NCI-H226 (cell line): ENCODE measurements around the gene CPVL.

ENCODE experiments used
- DNase-seq: peaks from one replicate; pipeline ENCODE4 v3.0.0-alpha.2; 2015

The CPVL gene

GRCh38 chr7:28999895-29000716 is 146.2 kb downstream of the CPVL start:
- DNase-seq = no peak

- no peak for DNase-seq
These were observed 146.9 kb downstream of the CPVL start for GRCh38 chr7:28999427-28999826.

GRCh38 chr7:28998105-28998504 is 148.2 kb downstream of the CPVL start:
- no peak for DNase-seq

DNA sequence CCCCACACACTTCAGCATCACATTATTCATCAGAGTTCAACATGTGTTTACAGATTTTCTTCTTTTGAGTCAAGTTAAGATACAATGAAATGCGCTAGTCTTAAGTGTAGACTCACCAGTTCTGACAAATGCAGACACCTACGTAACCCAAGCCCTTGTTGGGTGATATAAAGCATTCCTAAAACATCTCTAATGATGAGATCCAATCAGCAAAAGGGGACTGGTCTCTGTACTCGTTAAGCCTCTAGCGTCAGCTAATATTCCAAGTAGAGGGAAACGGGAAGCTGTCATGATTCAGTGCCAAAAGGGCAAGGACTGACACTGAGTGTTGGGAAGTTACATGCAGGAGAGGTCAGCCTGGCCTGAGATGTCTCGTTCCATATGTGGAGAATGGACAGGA is 149.5 kb downstream of the CPVL start:
- no peak for DNase-seq

DNA sequence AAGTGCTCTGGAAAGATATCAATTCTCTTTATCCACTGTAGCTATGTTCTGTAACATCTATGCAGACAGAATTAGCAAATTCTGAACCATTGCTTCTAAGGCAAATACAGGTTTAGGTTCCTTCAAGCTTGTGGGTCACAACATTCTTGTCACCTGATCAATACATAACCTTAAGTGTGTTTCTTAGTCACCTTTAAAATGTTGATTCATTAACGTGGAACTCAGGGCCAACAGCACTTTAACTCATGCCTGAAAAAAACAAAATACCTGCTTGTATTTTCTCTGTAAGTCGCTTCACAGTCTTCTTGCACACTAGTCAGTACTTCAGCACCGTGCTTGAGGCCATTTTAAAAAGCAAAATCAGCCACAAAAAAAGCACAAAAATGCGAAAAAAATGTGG is 153.0 kb downstream of the CPVL start:
- no peak for DNase-seq

DNA sequence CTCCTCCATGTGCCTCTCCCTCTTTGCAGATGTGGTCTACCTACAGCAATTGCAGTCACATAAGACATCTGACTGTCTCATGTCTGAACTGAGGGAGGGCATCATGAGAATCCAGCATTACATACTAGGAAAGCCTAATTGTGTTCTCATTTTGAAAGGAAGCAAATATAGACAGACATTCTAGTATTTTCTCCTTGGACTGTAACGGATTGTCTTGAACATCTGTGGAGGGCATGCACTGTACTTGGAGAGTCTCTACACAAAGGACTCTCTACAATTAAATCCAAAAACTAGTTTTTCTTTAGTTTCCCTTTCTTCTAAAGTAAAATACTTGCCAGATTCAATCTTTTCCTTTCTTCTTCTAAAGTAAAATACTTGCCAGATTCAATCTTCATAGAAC is 153.5 kb downstream of the CPVL start:
- no peak for DNase-seq

GRCh38 chr7:28990200-28990960 is 156.0 kb downstream of the CPVL start:
- DNase-seq = no peak

- DNase-seq = no peak
These were observed 156.9 kb downstream of the CPVL start for GRCh38 chr7:28989211-28989980.

GRCh38 chr7:28988810-28989209 is 157.5 kb downstream of the CPVL start:
- peak; percentile 40 for DNase-seq

- DNase-seq = no peak
These were observed 158.2 kb downstream of the CPVL start for GRCh38 chr7:28988091-28988490.

- DNase-seq = peak; percentile 36
These were observed 159.6 kb downstream of the CPVL start for GRCh38 chr7:28986765-28987110.

DNA sequence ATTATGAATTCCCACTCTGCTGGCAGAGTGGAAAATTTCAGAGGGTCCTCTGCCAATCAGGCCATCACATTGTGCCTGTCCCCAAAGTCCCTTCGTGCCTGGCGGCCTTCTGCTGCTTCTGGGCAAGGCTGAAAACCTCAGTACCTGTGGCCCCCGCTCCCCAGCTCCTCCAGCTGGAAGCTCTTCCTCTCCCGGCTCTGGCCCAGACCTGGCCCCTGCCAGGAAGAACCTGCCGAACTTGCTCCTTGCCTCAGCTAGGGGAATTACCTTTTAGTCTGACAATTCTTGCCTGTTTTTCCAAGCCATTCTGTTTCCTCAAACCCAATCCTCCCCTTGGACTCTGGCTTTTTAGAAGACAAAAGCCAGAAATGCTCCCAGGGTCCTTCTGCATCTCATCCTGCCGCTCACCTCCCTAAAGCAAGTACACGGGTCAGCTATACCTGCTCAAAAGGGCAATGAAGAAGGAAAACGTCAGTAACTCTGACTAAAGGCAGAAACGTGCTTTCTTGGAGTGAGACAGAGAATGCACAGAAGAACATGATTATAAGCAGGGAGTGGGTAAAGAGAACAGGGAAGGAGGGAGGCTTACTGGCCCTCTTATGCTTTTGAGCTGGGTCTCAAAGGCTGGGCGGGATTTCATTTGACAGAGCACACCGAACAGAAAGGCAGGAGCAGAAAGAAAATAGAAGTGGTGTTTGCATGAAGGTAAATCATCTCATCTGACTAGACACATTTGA is 160.1 kb downstream of the CPVL start:
- DNase-seq = no peak

GRCh38 chr7:28984631-28985030 is 161.7 kb downstream of the CPVL start:
- peak; percentile 67 for DNase-seq

GRCh38 chr7:28984217-28984616 is 162.1 kb downstream of the CPVL start:
- DNase-seq = no peak

DNA sequence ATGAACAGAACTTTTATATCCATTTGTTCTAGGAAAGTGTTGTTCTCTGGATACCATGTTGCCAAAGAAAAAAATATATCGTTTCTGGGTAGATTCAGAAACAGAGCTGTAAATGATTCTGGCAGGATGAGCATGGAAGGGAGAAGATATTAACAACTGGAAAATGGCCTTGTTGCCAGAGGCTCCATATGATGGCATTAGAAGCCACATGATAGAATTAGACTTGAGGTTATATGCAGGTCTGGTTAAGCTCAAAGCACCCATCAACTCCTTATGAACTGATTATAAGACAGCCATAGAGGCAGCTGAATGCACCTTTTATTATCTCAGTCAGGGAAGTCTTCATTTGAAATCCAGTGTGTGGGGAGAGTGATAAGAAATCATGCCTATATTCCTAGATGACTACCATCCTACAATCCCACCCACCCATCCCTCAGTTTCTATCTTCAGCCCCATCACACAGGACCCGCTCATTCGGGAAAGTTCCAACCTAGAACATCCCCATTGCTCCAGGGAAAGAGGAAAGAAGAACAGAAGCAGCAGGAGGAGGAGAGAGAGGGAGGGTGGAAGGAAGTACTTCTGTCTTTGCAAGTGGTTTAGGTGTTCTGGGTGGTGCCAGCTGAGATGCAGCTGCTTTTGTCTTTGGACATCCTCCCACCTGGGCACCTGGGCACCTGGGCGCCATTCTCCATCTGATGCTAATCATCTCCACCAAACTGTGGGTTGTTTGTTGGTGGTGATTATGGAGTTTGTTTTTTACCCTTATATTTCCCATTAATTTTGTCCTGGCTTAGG is 162.7 kb downstream of the CPVL start:
- DNase-seq = no peak

- no peak for DNase-seq
These were observed 165.2 kb downstream of the CPVL start for GRCh38 chr7:28981161-28981465.

- DNase-seq = no peak
These were observed 165.7 kb downstream of the CPVL start for GRCh38 chr7:28980451-28981160.

DNA sequence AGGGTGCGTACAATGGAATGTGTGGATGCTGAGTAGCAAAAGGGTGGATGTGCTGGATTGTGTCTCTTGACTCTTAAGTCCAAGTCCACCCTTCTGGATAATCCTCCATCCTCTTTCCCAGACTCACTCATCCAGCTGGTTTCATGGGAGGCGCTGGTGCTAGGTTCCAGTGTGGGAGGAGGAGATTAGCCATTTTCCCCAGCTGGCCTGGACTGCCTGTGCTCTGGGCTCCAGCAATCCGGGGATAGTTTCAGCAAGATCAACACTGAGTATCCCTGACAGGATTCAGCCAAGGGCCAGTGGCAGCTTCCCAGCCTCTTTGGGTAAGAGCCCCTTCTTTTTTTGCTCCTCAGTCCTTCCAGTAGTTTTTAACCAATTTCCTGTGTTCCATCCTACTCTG is 166.6 kb downstream of the CPVL start:
- no peak for DNase-seq

- DNase-seq = no peak
These were observed 168.5 kb downstream of the CPVL start for GRCh38 chr7:28977881-28978280.

GRCh38 chr7:28976022-28976421 is 170.3 kb downstream of the CPVL start:
- no peak for DNase-seq

DNA sequence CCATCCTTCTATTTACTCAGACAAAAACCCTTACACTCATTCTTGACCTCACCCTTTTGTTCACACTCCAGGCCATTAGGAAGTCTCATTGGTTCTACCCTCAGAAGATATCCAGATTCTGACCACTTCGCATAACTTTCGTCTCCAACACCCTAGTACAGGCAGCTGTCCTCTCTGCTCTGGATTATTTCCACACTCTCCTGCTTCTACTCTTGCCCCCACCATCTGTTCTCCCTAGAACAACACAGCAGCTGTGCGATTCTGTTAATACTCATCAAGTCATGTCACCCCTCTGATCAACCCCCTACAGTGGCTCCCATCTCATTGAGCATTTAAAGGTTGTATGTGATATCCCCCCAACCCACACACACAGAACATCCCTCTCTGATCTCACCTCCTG is 172.7 kb downstream of the CPVL start:
- no peak for DNase-seq

DNA sequence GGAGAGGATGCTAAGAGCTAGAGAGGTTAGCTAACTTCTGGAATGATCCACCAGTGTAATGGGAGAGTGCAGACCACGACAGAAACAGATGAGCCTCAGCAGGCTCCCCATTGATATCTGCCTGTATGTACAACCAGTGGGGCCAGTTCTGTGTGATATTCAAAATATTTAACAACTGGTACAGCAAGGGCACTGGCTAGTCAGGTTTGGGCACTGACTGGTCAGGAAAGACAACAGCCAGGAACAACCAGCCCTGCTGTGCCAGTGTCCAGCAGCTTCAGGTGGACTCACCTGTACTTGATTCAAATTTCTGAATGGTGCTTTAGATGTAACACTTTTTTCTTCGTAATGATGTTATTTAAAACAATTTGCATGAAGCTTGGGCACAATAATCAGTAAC is 182.3 kb downstream of the CPVL start:
- DNase-seq = no peak
